A673 (cell line): ENCODE results near the gene CHCHD3. TPM values are rescaled to one million over a fixed set of nuclear protein-coding genes. Genes with fewer than 3 reads are reported as not detected.

ENCODE experiments used
- BruUV-seq: library from RNA; stranded (reverse); fragments of 400-500 nt; replicated peaks from 2 replicates; lab custom pipeline; 2021; lab: Mats Ljungman, UMichigan
- CTCF ChIA-PET: fragments of 300-600 bp; sonication (Branson Sonifier 250); formaldehyde crosslinking; loops from one replicate; lab custom pipeline; 2022; ENCODE audit warnings: antibody characterized with exemption; lab: Charles Lee
- POLR2A ChIA-PET: fragments of 300-600 bp; sonication (Branson Sonifier 250); formaldehyde crosslinking; loops from one replicate; lab custom pipeline; 2022; ENCODE audit warnings: antibody characterized with exemption; ENCODE audit not compliant: low non-redundant PET; lab: Charles Lee
- DNase-seq: peaks from one replicate; pipeline ENCODE4 v3.0.0-alpha.2; 2015; ENCODE audit warnings: low spot score
- H3K27ac ChIP-seq: fragments of 200-600 bp; sonication (generic); 2 replicates; pipeline ENCODE4 v1.5.1; 2016; ENCODE audit warnings: mixed run types, low read depth, mild to moderate bottlenecking, mixed read lengths, antibody characterized with exemption, low read length; ENCODE audit not compliant: poor library complexity, severe bottlenecking
- H3K27me3 ChIP-seq: fragments of 200-600 bp; sonication (generic); replicated peaks from 2 replicates; pipeline ENCODE4 v1.6.1; 2017; ENCODE audit warnings: mixed run types, low read depth, mild to moderate bottlenecking, mixed read lengths, antibody characterized with exemption, low read length; ENCODE audit not compliant: insufficient read depth, poor library complexity
- H3K36me3 ChIP-seq: fragments of 200-600 bp; sonication (generic); 2 replicates; pipeline ENCODE4 v1.6.1; 2016; ENCODE audit warnings: mixed run types, mild to moderate bottlenecking, mixed read lengths, antibody characterized with exemption, low read length; ENCODE audit not compliant: insufficient read depth, poor library complexity, severe bottlenecking
- H3K4me1 ChIP-seq: fragments of 200-600 bp; sonication (generic); 2 replicates; pipeline ENCODE4 v1.6.1; 2017; ENCODE audit warnings: mixed run types, mild to moderate bottlenecking, mixed read lengths, antibody characterized with exemption, low read length; ENCODE audit not compliant: insufficient read depth, poor library complexity, severe bottlenecking
- H3K4me3 ChIP-seq: fragments of 200-600 bp; sonication (generic); 2 replicates; pipeline ENCODE4 v1.5.1; 2016; ENCODE audit warnings: low read depth, mixed run types, mild to moderate bottlenecking, mixed read lengths, low read length; ENCODE audit not compliant: poor library complexity, severe bottlenecking
- H3K9me3 ChIP-seq: fragments of 200-600 bp; sonication (generic); 2 replicates; pipeline ENCODE4 v1.6.1; 2016; ENCODE audit warnings: mixed run types, low read depth, mild to moderate bottlenecking, mixed read lengths, antibody characterized with exemption, low read length; ENCODE audit not compliant: poor library complexity, severe bottlenecking
- EZH2 ChIP-seq: fragments of 200-600 bp; sonication (generic); IDR thresholded peaks from 2 replicates; pipeline ENCODE4 v1.6.1; 2017; ENCODE audit warnings: borderline replicate concordance, low read depth, mild to moderate bottlenecking, mixed read lengths, antibody characterized with exemption, low read length; ENCODE audit not compliant: poor library complexity, severe bottlenecking
- intact Hi-C: fragments of 100-400 bp; cut with micrococcal nuclease; formaldehyde crosslinking; loops from one replicate; pipeline ENCODE4 v1.10.0; 2022; ENCODE audit not compliant: unreplicated experiment
- total RNA-seq: library from RNA; stranded (reverse); gene quantifications from 2 replicates; pipeline ENCODE4 v1.2.3, GENCODE V29; 2021
- TF ChIP-seq, protein P1 (sequence below): fragments of 300-800, 200-600 bp; sonication (generic); conservative IDR thresholded peaks from 2 replicates; pipeline ENCODE4 v1.5.1; 2017; ENCODE audit warnings: low read depth, mild to moderate bottlenecking, antibody characterized with exemption, low read length, moderate library complexity, mixed read lengths

The CHCHD3 gene
- total RNA-seq, 1 experiment from 2014 or later: 128 TPM

DNA sequence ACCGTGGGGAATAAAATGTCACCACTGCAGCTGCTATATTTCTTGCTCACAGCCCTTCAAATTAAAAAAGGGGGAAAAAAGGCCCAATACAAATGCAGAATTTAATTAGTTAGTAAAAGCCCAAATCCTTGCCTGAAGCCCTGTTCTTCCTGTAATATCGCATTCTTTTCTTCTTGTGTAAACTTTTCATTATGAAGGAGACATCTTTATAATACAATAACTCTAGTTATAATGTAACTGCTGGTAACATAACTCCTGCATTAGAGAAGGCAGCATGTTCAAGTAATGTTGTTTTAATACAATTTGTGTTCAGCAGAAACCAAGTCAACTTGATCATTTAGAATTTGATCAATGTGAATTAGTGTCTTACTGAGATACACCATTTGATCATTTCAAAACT, 250.9 kb downstream of the CHCHD3 start:
- BruUV-seq: no TSS peak
- H3K36me3 ChIP-seq: no peaks in the 10 kb centered on the region
- intact Hi-C loops: no loop called here
- no peak overlapping the region for H3K27ac ChIP-seq
- no peaks in the 10 kb centered on the region for H3K4me1 ChIP-seq
- no peak overlapping the region for H3K4me3 ChIP-seq
- H3K27me3 ChIP-seq: no peaks in the 10 kb centered on the region
- DNase-seq: no peak
- POLR2A ChIA-PET: no interaction called here
- H3K9me3 ChIP-seq: no peaks in the 10 kb centered on the region
- CTCF ChIA-PET: no interaction called here
- no peak for TF ChIP-seq EZH2
- TF ChIP-seq, protein P1, sequence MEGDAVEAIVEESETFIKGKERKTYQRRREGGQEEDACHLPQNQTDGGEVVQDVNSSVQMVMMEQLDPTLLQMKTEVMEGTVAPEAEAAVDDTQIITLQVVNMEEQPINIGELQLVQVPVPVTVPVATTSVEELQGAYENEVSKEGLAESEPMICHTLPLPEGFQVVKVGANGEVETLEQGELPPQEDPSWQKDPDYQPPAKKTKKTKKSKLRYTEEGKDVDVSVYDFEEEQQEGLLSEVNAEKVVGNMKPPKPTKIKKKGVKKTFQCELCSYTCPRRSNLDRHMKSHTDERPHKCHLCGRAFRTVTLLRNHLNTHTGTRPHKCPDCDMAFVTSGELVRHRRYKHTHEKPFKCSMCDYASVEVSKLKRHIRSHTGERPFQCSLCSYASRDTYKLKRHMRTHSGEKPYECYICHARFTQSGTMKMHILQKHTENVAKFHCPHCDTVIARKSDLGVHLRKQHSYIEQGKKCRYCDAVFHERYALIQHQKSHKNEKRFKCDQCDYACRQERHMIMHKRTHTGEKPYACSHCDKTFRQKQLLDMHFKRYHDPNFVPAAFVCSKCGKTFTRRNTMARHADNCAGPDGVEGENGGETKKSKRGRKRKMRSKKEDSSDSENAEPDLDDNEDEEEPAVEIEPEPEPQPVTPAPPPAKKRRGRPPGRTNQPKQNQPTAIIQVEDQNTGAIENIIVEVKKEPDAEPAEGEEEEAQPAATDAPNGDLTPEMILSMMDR: no peak

DNA sequence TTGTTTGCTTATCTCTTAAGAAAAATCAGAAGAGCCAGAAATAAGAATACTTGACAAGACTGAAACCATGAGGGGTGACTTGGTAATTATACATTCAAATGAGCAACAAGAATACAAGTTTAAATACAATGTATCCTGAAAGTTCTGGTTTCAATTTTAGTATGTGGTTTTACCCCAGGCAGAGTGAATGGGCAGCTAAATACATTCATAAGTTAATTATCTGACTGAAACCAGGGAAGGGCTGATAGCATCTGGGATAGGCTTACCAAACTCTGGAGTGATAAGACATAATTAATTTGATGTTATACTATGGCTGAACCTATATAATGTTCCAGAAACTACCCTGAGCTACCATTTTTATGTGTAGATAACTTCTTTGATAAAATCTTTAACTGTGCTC, 253.4 kb downstream of the CHCHD3 start:
- no peaks in the 10 kb centered on the region for H3K4me1 ChIP-seq
- BruUV-seq: no TSS peak
- no peak overlapping the region for H3K4me3 ChIP-seq
- no peaks in the 10 kb centered on the region for H3K9me3 ChIP-seq
- no peaks in the 10 kb centered on the region for H3K27me3 ChIP-seq
- ChIA-PET POLR2A (no interaction called here), CTCF (no interaction called here)
- no peaks in the 10 kb centered on the region for H3K36me3 ChIP-seq
- DNase-seq: no peak
- TF ChIP-seq, protein P1: no peak
- no peak for TF ChIP-seq EZH2
- H3K27ac ChIP-seq: no peak overlapping the region
- intact Hi-C loops: no loop called here

DNA sequence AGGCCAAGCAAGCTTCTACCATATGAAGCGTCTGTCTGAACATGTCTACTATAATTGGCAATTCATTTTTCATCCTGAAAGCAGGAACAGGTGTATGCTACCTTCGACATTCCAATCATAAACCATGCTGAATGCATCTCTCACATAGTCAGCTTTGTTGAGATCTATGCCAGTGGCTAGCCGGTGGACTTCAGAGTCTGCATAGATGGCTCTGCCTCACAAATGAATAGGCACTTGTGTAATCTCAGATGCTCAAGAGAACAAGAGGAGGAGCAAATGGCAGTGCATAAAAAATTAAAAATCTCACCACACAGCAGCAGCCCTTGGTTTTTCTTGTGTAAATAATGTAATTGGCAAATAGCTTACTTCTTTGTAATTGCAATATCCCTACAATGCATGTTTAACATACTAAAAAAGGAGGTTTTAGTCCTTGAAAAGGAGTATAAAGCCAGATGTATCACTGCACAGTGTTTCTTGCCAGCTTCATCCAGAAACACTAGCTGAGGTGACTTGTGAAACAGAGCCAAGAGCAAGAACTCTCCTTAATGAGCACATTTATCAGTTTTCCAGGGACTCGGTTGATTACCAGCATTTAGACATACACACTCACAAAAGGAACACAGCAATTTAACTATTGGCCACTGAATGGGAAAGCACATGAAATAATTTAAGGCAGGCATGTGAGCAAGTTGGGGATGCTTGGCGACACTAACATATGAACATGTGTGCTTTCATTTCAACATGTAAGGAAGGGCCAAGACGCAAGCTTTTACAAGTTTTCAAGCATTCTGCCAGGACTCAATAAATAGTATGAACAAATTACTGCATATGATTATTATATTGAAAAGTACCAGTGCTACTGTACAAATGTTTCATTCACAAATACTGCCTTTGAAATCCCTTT, 255.7 kb downstream of the CHCHD3 start:
- no peaks in the 10 kb centered on the region for H3K9me3 ChIP-seq
- POLR2A ChIA-PET: no interaction called here
- H3K27ac ChIP-seq: no peak overlapping the region
- H3K27me3 ChIP-seq: no peaks in the 10 kb centered on the region
- TF ChIP-seq EZH2: no peak
- TF ChIP-seq, protein P1: no peak
- no peak for DNase-seq
- no TSS peak for BruUV-seq
- no peak overlapping the region for H3K4me3 ChIP-seq
- intact Hi-C loops: no loop called here
- CTCF ChIA-PET: no interaction called here
- H3K36me3 ChIP-seq: no peaks in the 10 kb centered on the region
- no peaks in the 10 kb centered on the region for H3K4me1 ChIP-seq
